Panc1 (cell line): ENCODE results near the gene YBEY.

ENCODE experiments used
- CTCF ChIP-seq: fragments of 450-650 bp; IDR thresholded peaks from 2 replicates; pipeline ENCODE4 v1.5.1; 2017; ENCODE audit warnings: mild to moderate bottlenecking
- POLR2AphosphoS5 ChIP-seq: IDR thresholded peaks from 2 replicates; pipeline ENCODE4 v1.6.1; 2012; ENCODE audit warnings: mild to moderate bottlenecking, low read depth, low read length, moderate library complexity
- TCF7L2 ChIP-seq: IDR thresholded peaks from 2 replicates; pipeline ENCODE4 v1.6.1; 2011; ENCODE audit warnings: mild to moderate bottlenecking, low read depth, low read length, inconsistent platforms

- TF ChIP-seq CTCF, result no peak
- TF ChIP-seq POLR2AphosphoS5, result no peak
- no peak for TF ChIP-seq TCF7L2
Measured at GRCh38 chr21:46320331-46320801, 34.2 kb downstream of the YBEY start.
